WTC11 (cell line): ENCODE data around the gene IRF1. TPM values are rescaled to one million over a fixed set of nuclear protein-coding genes. Genes with fewer than 3 reads are reported as not detected.

Source experiments
- ATAC-seq: fragments of 200-7000 bp; cut with Tn5 transposase; 2 replicates; pipeline ENCODE4 v1.10.0; 2021; ENCODE audit warnings: mild to moderate bottlenecking, moderate library complexity
- CTCF ChIA-PET: fragments of 300-600 bp; sonication (Branson Sonifier 250); formaldehyde crosslinking; loops from one replicate; lab custom pipeline; 2021; ENCODE audit warnings: antibody characterized with exemption; lab: Charles Lee
- POLR2A ChIA-PET: fragments of 350-600 bp; sonication (Branson Sonifier 250); formaldehyde crosslinking; loops from one replicate; lab custom pipeline; 2021; ENCODE audit warnings: antibody characterized with exemption; lab: Charles Lee
- DNase-seq: peaks from one replicate; pipeline ENCODE4 v3.0.0; 2021; ENCODE audit warnings: low spot score
- H3K27ac Mint-ChIP-seq: 2 replicates; pipeline ENCODE4 v1.8.0; 2021; ENCODE audit warnings: mixed read lengths
- H3K27me3 Mint-ChIP-seq: 2 replicates; pipeline ENCODE4 v1.8.0; 2021; ENCODE audit warnings: low read depth, mild to moderate bottlenecking, moderate library complexity, mixed read lengths
- H3K36me3 Mint-ChIP-seq: 2 replicates; pipeline ENCODE4 v1.8.0; 2021; ENCODE audit warnings: mixed read lengths
- H3K4me1 Mint-ChIP-seq: 2 replicates; pipeline ENCODE4 v1.8.0; 2022; ENCODE audit warnings: mixed read lengths
- H3K4me3 Mint-ChIP-seq: 2 replicates; pipeline ENCODE4 v1.8.0; 2021; ENCODE audit warnings: mild to moderate bottlenecking, moderate library complexity, mixed read lengths
- H3K9me3 Mint-ChIP-seq: 2 replicates; pipeline ENCODE4 v1.8.0; 2021; ENCODE audit warnings: mixed read lengths
- CREB1 ChIP-seq: sonication (generic); formaldehyde crosslinking; IDR thresholded peaks from 2 replicates; pipeline ENCODE4 v1.8.0; 2023; ENCODE audit warnings: mild to moderate bottlenecking, missing genetic modification reagents
- EMX1 ChIP-seq: fragments of 250-450 bp; sonication (Bioruptor Pico); IDR thresholded peaks from 2 replicates; pipeline ENCODE4 v1.8.0; 2021; ENCODE audit warnings: mild to moderate bottlenecking
- GRHL2 ChIP-seq: fragments of 250-450 bp; sonication (Bioruptor Pico); IDR thresholded peaks from 2 replicates; pipeline ENCODE4 v1.8.0; 2022; ENCODE audit warnings: mild to moderate bottlenecking, moderate library complexity; ENCODE audit not compliant: insufficient replicate concordance, severe bottlenecking
- GTF2I ChIP-seq: fragments of 250-450 bp; sonication (Bioruptor Pico); conservative IDR thresholded peaks from 2 replicates; pipeline ENCODE4 v1.4.0; 2021; ENCODE audit warnings: mild to moderate bottlenecking
- JAZF1 ChIP-seq: fragments of 250-450 bp; sonication (Bioruptor Pico); IDR thresholded peaks from 2 replicates; pipeline ENCODE4 v1.9.0; 2021; ENCODE audit warnings: moderate library complexity, mild to moderate bottlenecking, inconsistent platforms
- NFYB ChIP-seq: sonication (generic); formaldehyde crosslinking; conservative IDR thresholded peaks from 2 replicates; pipeline ENCODE4 v1.8.0; 2022; ENCODE audit warnings: low read depth, missing genetic modification reagents
- RORB ChIP-seq: fragments of 250-450 bp; sonication (Bioruptor Pico); IDR thresholded peaks from 2 replicates; pipeline ENCODE4 v1.9.0; 2021; ENCODE audit warnings: mild to moderate bottlenecking
- TEAD1 ChIP-seq: sonication (generic); formaldehyde crosslinking; IDR thresholded peaks from 2 replicates; pipeline ENCODE4 v1.8.0; 2022; ENCODE audit warnings: mild to moderate bottlenecking, missing genetic modification reagents
- ZNF121 ChIP-seq: sonication (generic); formaldehyde crosslinking; IDR thresholded peaks from 2 replicates; pipeline ENCODE4 v1.8.0; 2023; ENCODE audit warnings: missing genetic modification reagents
- ZNF138 ChIP-seq: sonication (generic); formaldehyde crosslinking; conservative IDR thresholded peaks from 2 replicates; pipeline ENCODE4 v1.8.1; 2022; ENCODE audit warnings: mild to moderate bottlenecking, moderate library complexity, missing genetic modification reagents
- ZNF232 ChIP-seq: sonication (generic); formaldehyde crosslinking; IDR thresholded peaks from 2 replicates; pipeline ENCODE4 v1.8.0; 2022; ENCODE audit warnings: mild to moderate bottlenecking, missing genetic modification reagents
- ZNF416 ChIP-seq: fragments of 250-450 bp; sonication (Bioruptor Pico); IDR thresholded peaks from 2 replicates; pipeline ENCODE4 v1.9.0; 2021; ENCODE audit warnings: mild to moderate bottlenecking, inconsistent platforms
- total RNA-seq: library from RNA; stranded (reverse); gene quantifications from 3 replicates; pipeline ENCODE4 v1.2.3, GENCODE V29; 2021
- TF ChIP-seq, protein P1 (sequence below): fragments of 250-450 bp; sonication (Bioruptor Pico); IDR thresholded peaks from 2 replicates; pipeline ENCODE4 v2.1.2; 2022; ENCODE audit warnings: mild to moderate bottlenecking, moderate library complexity
- TF ChIP-seq, protein P2 (sequence below): sonication (generic); formaldehyde crosslinking; IDR thresholded peaks from 2 replicates; pipeline ENCODE4 v1.8.0; 2023; ENCODE audit warnings: missing genetic modification reagents
- TF ChIP-seq, protein P3 (sequence below): sonication (generic); formaldehyde crosslinking; IDR thresholded peaks from 2 replicates; pipeline ENCODE4 v1.8.0; 2022; ENCODE audit warnings: mild to moderate bottlenecking, missing genetic modification reagents
- TF ChIP-seq, protein P4 (sequence below): fragments of 250-450 bp; sonication (Bioruptor Pico); IDR thresholded peaks from 2 replicates; pipeline ENCODE4 v1.9.0; 2021; ENCODE audit warnings: moderate library complexity, mild to moderate bottlenecking, inconsistent platforms, borderline replicate concordance
- TF ChIP-seq, protein P5 (sequence below): fragments of 250-450 bp; sonication (Bioruptor Pico); IDR thresholded peaks from 2 replicates; pipeline ENCODE4 v1.9.0; 2021; ENCODE audit warnings: mild to moderate bottlenecking
- TF ChIP-seq, protein P6 (sequence below): sonication (generic); formaldehyde crosslinking; IDR thresholded peaks from 2 replicates; pipeline ENCODE4 v1.8.1; 2023; ENCODE audit warnings: mild to moderate bottlenecking, missing genetic modification reagents, moderate library complexity
- TF ChIP-seq, protein P7 (sequence below): sonication (generic); formaldehyde crosslinking; IDR thresholded peaks from 2 replicates; pipeline ENCODE4 v1.8.0; 2022; ENCODE audit warnings: mild to moderate bottlenecking, missing genetic modification reagents
- TF ChIP-seq, protein P8 (sequence below): sonication (generic); formaldehyde crosslinking; IDR thresholded peaks from 2 replicates; pipeline ENCODE4 v1.8.0; 2023; ENCODE audit warnings: missing genetic modification reagents, mild to moderate bottlenecking, borderline replicate concordance
- TF ChIP-seq, protein P9 (sequence below): sonication (generic); formaldehyde crosslinking; IDR thresholded peaks from 2 replicates; pipeline ENCODE4 v1.8.1; 2023; ENCODE audit warnings: mild to moderate bottlenecking, missing genetic modification reagents

IRF1 gene
- total RNA-seq, 1 experiment from 2014 or later = 8.8 TPM

DNA sequence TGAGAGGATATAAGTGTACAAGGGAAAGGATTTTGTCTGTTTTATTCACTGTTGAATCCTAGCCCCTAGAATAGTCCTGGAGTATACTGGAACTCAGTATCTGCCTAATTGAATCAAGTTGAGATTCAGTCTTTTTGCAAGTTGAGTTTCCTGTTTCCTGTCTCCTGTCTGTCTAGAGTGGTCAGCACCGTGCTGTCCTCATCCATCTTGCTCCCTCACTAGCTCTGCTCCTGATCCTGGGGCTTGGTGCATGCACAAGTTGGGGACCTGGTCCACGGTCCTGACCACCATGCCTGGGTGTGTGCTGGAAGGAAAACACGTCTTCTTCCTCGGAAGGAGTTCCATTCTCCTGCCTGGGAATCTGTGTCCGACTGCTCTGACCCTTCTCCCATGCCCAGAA, 49.6 kb upstream of the IRF1 start:
- no peak for DNase-seq
- ATAC-seq = no peak; the same call in 1 of the 2 replicates
- POLR2A ChIA-PET = no interaction called here
- peaks cover 10% of the 10 kb centered on the region for H3K27me3 Mint-ChIP-seq
- no peak overlapping the region for H3K4me3 Mint-ChIP-seq
- no peaks in the 10 kb centered on the region for H3K36me3 Mint-ChIP-seq
- H3K27ac Mint-ChIP-seq = no peak overlapping the region
- no peak for TF ChIP-seq GRHL2
- H3K4me1 Mint-ChIP-seq = 0 out of 2 replicates have a peak, but pooled peaks cover 4% of the 10 kb centered on the region
- CTCF ChIA-PET = interaction anchor here (0.6 kb wide), 1 partner anchor 349 kb away, joined by 4 read pairs; no protein-coding TSS in a partner anchor
- no peaks in the 10 kb centered on the region; the same call in 1 of the 2 replicates for H3K9me3 Mint-ChIP-seq

DNA sequence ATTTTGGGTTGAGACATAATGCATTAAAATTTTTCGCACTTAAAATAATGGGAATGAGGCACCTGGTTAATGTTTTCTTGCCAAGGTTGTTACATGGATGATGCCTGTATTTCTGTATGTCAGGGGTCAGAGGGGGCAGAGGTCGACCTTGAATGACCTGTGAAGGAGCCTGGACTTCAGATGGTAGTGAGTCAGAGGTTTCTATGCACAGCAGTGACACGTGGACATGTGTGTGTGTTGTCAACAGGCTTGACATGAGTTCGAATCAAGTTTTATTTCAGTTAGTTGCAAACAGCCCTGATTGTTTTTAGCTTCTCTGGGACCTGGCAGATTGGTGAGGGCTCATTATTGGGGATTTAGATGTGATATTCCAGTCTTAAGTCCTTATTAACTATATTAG, 49.1 kb upstream of the IRF1 start:
- no peaks in the 10 kb centered on the region for H3K36me3 Mint-ChIP-seq
- no peak for ATAC-seq
- no peak for DNase-seq
- 0 out of 2 replicates have a peak, but pooled peaks cover 4% of the 10 kb centered on the region for H3K4me1 Mint-ChIP-seq
- H3K27ac Mint-ChIP-seq = no peak overlapping the region
- TF ChIP-seq, protein P1, sequence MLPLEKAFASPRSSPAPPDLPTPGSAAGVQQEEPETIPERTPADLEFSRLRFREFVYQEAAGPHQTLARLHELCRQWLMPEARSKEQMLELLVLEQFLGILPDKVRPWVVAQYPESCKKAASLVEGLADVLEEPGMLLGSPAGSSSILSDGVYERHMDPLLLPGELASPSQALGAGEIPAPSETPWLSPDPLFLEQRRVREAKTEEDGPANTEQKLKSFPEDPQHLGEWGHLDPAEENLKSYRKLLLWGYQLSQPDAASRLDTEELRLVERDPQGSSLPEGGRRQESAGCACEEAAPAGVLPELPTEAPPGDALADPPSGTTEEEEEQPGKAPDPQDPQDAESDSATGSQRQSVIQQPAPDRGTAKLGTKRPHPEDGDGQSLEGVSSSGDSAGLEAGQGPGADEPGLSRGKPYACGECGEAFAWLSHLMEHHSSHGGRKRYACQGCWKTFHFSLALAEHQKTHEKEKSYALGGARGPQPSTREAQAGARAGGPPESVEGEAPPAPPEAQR = no peak
- TF ChIP-seq TEAD1 (CRISPR knock-in tag) = no peak
- TF ChIP-seq RORB (CRISPR knock-in tag) = no peak
- no peak for TF ChIP-seq GTF2I (CRISPR knock-in tag)
- TF ChIP-seq, protein P2, sequence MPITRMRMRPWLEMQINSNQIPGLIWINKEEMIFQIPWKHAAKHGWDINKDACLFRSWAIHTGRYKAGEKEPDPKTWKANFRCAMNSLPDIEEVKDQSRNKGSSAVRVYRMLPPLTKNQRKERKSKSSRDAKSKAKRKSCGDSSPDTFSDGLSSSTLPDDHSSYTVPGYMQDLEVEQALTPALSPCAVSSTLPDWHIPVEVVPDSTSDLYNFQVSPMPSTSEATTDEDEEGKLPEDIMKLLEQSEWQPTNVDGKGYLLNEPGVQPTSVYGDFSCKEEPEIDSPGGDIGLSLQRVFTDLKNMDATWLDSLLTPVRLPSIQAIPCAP (CRISPR knock-in tag) = no peak
- no peak for TF ChIP-seq CREB1 (CRISPR knock-in tag)
- no peak for TF ChIP-seq JAZF1 (CRISPR knock-in tag)
- no peak for TF ChIP-seq EMX1 (CRISPR knock-in tag)
- TF ChIP-seq, protein P3, sequence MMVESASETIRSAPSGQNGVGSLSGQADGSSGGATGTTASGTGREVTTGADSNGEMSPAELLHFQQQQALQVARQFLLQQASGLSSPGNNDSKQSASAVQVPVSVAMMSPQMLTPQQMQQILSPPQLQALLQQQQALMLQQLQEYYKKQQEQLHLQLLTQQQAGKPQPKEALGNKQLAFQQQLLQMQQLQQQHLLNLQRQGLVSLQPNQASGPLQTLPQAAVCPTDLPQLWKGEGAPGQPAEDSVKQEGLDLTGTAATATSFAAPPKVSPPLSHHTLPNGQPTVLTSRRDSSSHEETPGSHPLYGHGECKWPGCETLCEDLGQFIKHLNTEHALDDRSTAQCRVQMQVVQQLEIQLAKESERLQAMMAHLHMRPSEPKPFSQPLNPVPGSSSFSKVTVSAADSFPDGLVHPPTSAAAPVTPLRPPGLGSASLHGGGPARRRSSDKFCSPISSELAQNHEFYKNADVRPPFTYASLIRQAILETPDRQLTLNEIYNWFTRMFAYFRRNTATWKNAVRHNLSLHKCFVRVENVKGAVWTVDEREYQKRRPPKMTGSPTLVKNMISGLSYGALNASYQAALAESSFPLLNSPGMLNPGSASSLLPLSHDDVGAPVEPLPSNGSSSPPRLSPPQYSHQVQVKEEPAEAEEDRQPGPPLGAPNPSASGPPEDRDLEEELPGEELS (CRISPR knock-in tag) = no peak
- TF ChIP-seq ZNF138 (CRISPR knock-in tag) = no peak
- TF ChIP-seq NFYB (CRISPR knock-in tag) = no peak
- TF ChIP-seq ZNF232 (CRISPR knock-in tag) = no peak
- TF ChIP-seq, protein P4, sequence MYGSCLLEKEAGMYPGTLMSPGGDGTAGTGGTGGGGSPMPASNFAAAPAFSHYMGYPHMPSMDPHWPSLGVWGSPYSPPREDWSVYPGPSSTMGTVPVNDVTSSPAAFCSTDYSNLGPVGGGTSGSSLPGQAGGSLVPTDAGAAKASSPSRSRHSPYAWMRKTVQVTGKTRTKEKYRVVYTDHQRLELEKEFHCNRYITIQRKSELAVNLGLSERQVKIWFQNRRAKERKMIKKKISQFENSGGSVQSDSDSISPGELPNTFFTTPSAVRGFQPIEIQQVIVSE (CRISPR knock-in tag) = no peak
- TF ChIP-seq, protein P5, sequence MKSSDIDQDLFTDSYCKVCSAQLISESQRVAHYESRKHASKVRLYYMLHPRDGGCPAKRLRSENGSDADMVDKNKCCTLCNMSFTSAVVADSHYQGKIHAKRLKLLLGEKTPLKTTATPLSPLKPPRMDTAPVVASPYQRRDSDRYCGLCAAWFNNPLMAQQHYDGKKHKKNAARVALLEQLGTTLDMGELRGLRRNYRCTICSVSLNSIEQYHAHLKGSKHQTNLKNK (CRISPR knock-in tag) = no peak
- TF ChIP-seq, protein P6, sequence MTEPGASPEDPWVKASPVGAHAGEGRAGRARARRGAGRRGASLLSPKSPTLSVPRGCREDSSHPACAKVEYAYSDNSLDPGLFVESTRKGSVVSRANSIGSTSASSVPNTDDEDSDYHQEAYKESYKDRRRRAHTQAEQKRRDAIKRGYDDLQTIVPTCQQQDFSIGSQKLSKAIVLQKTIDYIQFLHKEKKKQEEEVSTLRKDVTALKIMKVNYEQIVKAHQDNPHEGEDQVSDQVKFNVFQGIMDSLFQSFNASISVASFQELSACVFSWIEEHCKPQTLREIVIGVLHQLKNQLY (CRISPR knock-in tag) = no peak
- no peak for TF ChIP-seq ZNF416 (CRISPR knock-in tag)
- TF ChIP-seq, protein P7, sequence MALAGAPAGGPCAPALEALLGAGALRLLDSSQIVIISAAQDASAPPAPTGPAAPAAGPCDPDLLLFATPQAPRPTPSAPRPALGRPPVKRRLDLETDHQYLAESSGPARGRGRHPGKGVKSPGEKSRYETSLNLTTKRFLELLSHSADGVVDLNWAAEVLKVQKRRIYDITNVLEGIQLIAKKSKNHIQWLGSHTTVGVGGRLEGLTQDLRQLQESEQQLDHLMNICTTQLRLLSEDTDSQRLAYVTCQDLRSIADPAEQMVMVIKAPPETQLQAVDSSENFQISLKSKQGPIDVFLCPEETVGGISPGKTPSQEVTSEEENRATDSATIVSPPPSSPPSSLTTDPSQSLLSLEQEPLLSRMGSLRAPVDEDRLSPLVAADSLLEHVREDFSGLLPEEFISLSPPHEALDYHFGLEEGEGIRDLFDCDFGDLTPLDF (CRISPR knock-in tag) = no peak
- TF ChIP-seq, protein P8, sequence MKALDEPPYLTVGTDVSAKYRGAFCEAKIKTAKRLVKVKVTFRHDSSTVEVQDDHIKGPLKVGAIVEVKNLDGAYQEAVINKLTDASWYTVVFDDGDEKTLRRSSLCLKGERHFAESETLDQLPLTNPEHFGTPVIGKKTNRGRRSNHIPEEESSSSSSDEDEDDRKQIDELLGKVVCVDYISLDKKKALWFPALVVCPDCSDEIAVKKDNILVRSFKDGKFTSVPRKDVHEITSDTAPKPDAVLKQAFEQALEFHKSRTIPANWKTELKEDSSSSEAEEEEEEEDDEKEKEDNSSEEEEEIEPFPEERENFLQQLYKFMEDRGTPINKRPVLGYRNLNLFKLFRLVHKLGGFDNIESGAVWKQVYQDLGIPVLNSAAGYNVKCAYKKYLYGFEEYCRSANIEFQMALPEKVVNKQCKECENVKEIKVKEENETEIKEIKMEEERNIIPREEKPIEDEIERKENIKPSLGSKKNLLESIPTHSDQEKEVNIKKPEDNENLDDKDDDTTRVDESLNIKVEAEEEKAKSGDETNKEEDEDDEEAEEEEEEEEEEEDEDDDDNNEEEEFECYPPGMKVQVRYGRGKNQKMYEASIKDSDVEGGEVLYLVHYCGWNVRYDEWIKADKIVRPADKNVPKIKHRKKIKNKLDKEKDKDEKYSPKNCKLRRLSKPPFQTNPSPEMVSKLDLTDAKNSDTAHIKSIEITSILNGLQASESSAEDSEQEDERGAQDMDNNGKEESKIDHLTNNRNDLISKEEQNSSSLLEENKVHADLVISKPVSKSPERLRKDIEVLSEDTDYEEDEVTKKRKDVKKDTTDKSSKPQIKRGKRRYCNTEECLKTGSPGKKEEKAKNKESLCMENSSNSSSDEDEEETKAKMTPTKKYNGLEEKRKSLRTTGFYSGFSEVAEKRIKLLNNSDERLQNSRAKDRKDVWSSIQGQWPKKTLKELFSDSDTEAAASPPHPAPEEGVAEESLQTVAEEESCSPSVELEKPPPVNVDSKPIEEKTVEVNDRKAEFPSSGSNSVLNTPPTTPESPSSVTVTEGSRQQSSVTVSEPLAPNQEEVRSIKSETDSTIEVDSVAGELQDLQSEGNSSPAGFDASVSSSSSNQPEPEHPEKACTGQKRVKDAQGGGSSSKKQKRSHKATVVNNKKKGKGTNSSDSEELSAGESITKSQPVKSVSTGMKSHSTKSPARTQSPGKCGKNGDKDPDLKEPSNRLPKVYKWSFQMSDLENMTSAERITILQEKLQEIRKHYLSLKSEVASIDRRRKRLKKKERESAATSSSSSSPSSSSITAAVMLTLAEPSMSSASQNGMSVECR (CRISPR knock-in tag) = no peak
- TF ChIP-seq, protein P9, sequence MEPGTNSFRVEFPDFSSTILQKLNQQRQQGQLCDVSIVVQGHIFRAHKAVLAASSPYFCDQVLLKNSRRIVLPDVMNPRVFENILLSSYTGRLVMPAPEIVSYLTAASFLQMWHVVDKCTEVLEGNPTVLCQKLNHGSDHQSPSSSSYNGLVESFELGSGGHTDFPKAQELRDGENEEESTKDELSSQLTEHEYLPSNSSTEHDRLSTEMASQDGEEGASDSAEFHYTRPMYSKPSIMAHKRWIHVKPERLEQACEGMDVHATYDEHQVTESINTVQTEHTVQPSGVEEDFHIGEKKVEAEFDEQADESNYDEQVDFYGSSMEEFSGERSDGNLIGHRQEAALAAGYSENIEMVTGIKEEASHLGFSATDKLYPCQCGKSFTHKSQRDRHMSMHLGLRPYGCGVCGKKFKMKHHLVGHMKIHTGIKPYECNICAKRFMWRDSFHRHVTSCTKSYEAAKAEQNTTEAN (CRISPR knock-in tag) = no peak
- TF ChIP-seq ZNF121 (CRISPR knock-in tag) = no peak
- ChIA-PET CTCF (no interaction called here), POLR2A (no interaction called here)
- H3K27me3 Mint-ChIP-seq = peaks cover 15% of the 10 kb centered on the region
- no peak overlapping the region for H3K4me3 Mint-ChIP-seq
- H3K9me3 Mint-ChIP-seq = no peaks in the 10 kb centered on the region; the same call in 1 of the 2 replicates
